HG03196 (cell line): ENCODE results near the gene COL6A1.
"Not testable (repeated sequence)": the region's sequence is repeated elsewhere in the genome, so short reads cannot be mapped to it uniquely, and the experiment has no call there.

Experiments
- ATAC-seq: cut with Tn5 transposase; IDR thresholded peaks from one replicate; pipeline ENCODE4 v1.9.1; 2021; ENCODE audit not compliant: unreplicated experiment

The COL6A1 gene

DNA sequence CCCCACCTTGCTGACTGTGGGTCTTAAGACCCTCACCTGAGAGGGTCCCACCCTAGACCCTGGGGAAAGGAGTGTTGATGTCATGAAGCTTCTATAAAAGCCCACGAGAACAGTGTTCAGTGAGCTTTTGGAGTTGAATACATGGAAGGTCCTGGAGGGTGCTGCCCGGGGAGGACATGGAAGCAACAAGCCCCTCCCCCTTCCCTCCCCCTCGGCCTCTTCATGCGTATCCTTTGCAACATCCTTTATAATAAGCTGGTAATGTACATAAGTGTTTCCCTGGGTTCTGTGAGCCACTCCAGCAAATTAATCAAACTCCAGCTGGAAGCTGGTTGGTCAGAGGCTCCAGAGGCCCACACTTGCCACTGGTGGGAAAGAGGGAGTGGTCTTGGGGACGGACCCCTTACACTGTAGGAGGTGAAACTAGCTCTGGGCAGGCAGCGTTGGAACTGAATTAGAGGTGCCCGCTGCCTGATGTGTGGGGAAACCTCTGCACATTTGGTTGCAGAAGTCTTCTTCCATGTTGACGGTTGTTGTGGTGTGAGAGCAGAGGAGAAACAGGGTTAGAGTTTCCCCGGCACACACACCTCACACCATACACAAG, 14.7 kb upstream of the COL6A1 start:
- ATAC-seq, result no peak

- no peak for ATAC-seq
Observed at GRCh38 chr21:45969921-45970673, 11.5 kb upstream of the COL6A1 start.

DNA sequence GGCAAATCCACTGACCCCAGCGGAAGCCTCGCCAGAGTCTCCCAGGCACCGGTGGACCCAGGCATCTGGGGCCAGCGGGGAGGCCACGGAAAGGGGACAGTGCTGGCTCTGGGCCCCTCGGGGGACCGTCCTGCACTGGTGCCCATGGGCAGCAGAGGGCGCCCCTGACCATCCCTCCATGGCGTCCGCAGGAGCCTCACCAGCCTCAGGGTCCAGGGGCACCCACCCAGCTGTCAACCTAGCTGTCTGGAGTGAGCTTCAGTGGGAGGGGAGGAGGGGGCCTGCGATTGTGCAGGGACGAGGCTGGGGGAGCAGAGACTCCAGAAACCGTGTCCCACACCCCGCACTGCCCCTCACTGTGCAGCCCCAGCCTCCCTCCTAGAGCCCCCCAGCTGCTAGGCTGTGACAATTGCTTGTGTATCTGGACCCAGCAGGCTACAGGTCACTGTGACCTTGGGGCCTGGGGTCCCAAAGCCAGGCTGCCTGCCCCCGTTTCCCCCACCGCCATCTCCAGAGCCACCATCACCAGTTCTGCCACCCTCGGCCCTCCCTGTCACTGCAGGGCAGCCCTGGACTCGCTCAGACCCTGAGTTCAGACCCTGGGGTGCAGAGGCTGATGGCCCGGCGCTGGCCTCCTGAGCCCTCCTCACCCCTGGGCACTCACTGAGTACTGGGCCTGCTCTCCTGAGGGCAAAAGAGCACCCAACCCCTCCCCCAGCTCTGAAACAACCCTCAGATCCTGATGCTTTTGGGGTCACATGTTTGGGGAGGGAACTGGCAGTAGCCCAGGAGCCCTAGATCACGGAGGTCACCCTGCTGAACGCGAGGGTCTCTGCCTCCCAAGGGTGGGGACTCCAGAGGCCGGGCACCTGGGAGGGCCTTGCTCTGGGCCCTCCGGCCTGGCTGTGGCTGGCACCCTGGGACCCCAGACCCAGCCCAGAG, 10.6 kb upstream of the COL6A1 start:
- no peak for ATAC-seq

DNA sequence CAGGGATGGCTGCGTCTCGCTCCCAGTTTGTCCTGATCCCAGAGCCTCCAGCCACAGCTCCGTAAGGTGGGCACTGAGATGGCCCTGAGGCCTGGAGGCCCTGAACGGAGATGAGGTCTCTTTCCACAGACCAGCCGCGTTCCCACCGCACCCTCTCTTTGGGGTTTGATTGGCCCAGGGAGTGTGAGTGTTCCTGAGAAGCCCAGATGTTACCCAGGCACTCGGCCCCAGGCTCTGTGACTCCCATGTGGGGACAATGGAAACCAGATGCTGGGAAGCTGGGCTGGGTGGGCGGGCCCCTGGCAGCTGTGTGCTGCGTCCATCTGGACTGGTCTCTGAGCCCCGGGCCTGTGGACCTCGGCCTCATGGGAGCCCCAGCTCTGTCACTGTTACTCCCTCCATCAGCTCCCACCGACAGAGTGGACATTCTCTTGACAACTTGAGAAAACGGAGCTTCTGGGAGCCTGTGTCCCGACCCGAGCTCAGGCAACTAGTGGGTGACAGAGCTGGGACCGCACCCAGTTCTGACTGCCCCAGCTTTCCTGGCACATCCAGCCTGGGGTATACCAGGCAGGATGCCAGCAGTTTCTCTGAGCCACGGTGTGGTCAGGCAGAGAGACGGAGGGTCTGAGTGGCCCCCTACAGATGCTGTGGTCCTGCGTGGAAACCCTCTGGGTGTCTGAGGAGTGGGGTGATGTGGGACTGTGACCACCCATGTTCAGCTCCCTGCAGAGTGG, 9.8 kb upstream of the COL6A1 start:
- no peak for ATAC-seq

DNA sequence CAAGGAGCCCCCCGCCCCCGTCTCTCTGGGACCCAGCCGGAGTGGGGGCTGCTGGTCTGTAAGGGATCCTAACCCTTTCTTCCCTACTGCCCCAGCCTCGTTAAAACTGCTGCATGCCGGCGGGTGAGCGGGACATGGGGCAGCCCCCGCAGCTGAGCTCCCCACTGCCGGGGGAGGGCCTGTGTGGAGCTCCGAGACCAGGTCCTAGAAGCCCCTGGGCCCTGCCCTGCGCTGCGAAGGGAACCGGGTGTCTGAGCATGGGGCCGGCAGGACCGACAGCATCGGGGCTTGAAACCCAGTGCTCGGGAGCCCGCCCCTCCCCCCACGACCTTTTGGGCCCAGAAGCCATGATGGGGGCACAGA, 9.2 kb upstream of the COL6A1 start:
- no peak for ATAC-seq

GRCh38 chr21:45972716-45973474, 8.7 kb upstream of the COL6A1 start:
- ATAC-seq, result no peak

DNA sequence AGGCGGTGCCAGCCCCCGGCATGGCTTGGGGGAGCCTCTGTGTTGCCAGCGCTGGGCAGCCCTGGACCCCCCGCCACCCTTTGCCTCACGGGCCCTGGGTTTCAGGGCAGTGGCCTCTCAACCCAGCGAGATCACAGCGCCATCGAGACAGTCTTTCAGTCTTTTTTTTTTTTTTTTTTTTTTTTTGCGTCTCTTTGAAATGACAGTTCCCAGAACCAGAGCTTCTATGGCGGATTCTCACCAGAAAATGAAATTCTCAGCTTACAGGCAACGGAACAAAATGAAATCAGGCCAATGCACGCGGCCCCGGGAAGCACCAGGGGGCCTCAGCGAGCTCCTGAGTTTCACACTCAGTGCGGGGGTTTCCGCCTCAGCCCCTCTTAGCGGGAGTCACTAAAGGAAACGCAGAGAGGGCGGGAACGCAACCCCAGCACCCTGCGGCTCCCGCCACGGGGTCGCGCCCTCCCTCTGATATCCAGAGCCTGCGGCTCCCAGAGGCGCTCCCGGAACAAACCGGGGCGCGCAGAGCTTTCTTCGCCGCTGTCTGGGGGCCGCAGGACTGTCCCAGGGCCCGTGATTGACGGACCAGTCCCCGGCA, 8.0 kb upstream of the COL6A1 start:
- no peak for ATAC-seq

- no peak for ATAC-seq
Observed at GRCh38 chr21:45974073-45975019, 7.2 kb upstream of the COL6A1 start.

DNA sequence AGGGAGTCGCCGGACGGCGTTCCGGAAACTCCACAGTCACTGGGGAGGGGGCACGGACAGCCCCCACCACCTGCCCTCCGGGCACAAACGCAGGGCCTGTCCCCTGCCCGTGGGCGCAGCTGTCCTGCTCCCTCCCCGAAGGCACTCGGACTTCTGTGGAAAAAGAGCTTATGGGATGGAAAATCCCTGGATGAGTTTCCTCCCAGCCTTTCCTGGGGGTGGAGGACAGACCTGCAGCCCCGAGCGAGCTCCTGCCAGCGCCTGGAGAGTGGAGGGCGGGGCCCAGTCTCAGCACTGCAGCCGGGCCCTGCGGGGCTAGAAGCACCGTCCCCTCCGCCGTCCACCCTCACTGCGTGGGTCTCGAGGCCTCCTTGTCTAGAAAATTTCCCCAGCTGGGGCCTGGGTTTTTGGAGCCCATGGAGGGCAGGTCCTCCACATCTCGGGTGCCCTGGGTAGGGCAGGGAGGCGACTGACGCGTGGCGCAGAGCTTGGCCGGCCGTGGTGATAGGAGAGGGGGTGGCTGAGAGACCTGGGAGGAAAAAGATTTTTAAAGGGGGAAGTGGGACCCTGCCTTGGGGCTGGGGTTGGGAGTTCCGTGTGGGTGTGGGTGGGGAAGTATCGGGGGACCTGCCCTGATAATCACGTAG, 6.4 kb upstream of the COL6A1 start:
- no peak for ATAC-seq

- not testable (repeated sequence) for ATAC-seq
Observed at GRCh38 chr21:45975667-45976409, 5.7 kb upstream of the COL6A1 start.

DNA sequence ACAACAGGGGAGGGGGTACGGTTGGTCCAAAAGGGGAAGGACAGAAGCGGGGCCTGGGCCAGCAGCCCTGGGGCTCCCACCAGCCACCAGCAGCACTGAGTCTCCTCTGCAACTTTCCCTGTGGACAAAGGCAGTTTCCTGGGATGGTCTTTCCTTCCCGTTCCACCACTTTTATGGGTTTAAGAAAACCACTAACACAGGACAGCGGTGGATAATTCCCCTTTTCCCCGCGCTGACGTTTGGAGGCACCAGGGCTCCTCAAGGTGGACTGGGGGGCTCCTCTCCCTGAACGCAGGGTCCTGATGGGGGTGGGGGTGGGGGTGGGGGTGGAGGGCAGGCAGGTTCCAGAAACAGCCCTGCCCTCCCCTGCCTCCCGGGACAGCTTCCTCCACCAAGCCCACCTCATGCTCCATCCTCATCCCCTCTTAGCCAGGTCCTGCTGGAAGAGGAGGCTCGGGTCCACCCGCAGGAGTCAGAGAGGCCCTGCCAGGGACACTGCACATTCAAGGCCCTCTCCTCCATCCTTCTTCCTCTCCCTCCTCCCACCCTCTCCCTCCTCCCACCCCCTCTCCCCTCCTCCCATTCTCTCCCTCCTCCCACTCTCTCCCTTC, 4.8 kb upstream of the COL6A1 start:
- ATAC-seq, result no peak

DNA sequence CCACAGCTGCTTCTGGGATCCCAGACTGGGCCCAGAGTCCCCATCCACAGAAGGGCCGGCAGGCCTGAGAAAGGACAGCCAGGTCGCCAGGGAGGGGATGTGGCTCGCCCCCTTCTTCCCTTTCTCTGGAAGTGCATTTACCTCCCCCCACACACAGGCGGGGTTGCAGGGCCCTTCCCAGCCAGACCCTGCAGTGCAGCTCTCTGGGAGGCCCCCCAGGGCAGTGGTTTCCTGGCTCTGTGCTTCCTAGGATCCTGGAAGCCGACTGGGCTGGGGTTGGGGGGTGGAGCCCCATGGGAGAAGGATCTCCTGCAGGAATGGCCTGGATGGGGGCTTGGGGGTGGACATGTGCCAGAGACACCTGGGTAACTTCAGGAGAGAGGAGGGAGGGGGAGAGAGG, 4.2 kb upstream of the COL6A1 start:
- no peak for ATAC-seq

GRCh38 chr21:45979141-45979631, 2.4 kb upstream of the COL6A1 start:
- ATAC-seq, result no peak

GRCh38 chr21:45979651-45980050, 1.9 kb upstream of the COL6A1 start:
- no peak for ATAC-seq

GRCh38 chr21:45980271-45980670, 1.3 kb upstream of the COL6A1 start:
- no peak for ATAC-seq

DNA sequence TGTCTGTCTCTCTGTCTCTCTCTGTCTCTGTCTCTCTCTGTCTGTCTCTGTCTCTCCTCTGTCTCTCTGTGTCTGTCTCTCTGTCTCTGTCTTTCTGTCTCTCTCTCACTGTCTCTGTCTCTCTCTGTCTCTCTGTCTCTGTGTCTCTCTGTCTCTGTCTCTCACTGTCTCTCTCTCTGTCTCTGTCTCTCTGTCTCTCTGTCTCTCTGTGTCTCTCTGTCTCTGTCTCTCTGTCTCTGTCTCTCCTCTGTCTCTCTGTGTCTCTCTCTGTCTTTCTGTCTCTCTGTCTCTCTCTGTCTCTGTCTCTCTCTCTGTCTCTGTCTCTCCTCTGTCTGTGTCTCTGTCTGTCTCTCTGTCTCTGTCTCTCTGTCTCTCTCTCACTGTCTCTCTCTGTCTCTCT, 873 bp upstream of the COL6A1 start:
- no peak for ATAC-seq

- no peak for ATAC-seq
Observed at GRCh38 chr21:45982092-45982757, 655 bp downstream of the COL6A1 start.
